Measurements from ENCODE around the gene MYO1E. TPM values are rescaled to one million over a fixed set of nuclear protein-coding genes. Genes with fewer than 3 reads are reported as not detected.

The MYO1E gene
- total and polyA plus RNA-seq, 2 of the 4 experiments (the other 2 are of a cell fraction), result 13.4 to 37.3 TPM

GRCh38 chr15:59322056-59322759 is 50.5 kb downstream of the MYO1E start:
- Histone ChIP-seq H3K4me2 (ENCODE audit: low read depth, low read length) (no peak overlapping the region), H4K8ac (ENCODE audit: low read depth in 2 of 2, low read length in 2 of 2) (no peak overlapping the region), H3K14ac (replicated peaks; ENCODE audit: low read depth, low read length) (no peak overlapping the region), H2AFZ (replicated peaks; ENCODE audit: low read length, poor library complexity) (no peak overlapping the region), H4K91ac (ENCODE audit: insufficient read depth, low read depth, low read length) (no peak overlapping the region), H2BK20ac (ENCODE audit: low read depth, low read length) (no peak overlapping the region), H2AK5ac (ENCODE audit: low read depth, low read length) (no peak overlapping the region), H3K4me1 (ENCODE audit: control insufficient read depth, insufficient read depth, low read length) (peaks cover 2% of the 10 kb centered on the region; the same call in 1 of the 2 replicates), H3K4ac (ENCODE audit: low read depth, low read length) (no peak overlapping the region), H4K5ac (ENCODE audit: low read depth, low read length) (no peak overlapping the region), H3K36me3 (ENCODE audit: control insufficient read depth, insufficient read depth, low read length) (no peaks in the 10 kb centered on the region; the same call in 1 of the 2 replicates), H3K27me3 (ENCODE audit: control insufficient read depth, insufficient read depth, low read length) (no peaks in the 10 kb centered on the region), H3K9me3 (ENCODE audit: control insufficient read depth, insufficient read depth, low read length) (no peaks in the 10 kb centered on the region), H2BK5ac (ENCODE audit: low read depth, low read length, poor library complexity, severe bottlenecking) (no peak overlapping the region), H3K18ac (ENCODE audit: low read depth, low read length) (no peak overlapping the region), H3K9me1 (ENCODE audit: insufficient read depth, low read length) (peaks cover 5% of the 10 kb centered on the region; the same call in 1 of the 2 replicates), H2AK9ac (replicated peaks; ENCODE audit: low read depth, low read length, poor library complexity) (no peak overlapping the region), H3K23ac (ENCODE audit: low read depth, low read length) (no peak overlapping the region), H3K79me1 (ENCODE audit: low read depth in 1 of 2, low read length in 2 of 2) (peaks cover 27 to 51% of the 10 kb centered on the region in 2 experiments), H2BK120ac (ENCODE audit: low read depth, low read length) (no peak overlapping the region), H3K27ac (ENCODE audit: insufficient read depth, low read length) (no peak overlapping the region), H4K20me1 (ENCODE audit: insufficient read depth, low read length) (peaks cover 14% of the 10 kb centered on the region; the same call in 1 of the 2 replicates), H2BK15ac (ENCODE audit: low read depth, low read length) (no peak overlapping the region), H3K9ac (ENCODE audit: low read depth, low read length) (no peak overlapping the region), H3K4me3 (ENCODE audit: insufficient read depth, low read depth, low read length) (no peak overlapping the region), H3K56ac (ENCODE audit: extremely low read depth, insufficient read depth, low read length) (no peak overlapping the region)
- in situ Hi-C loops (cut with MboI; ENCODE audit: low sequenced_read_pairs), result no loop called here
- ATAC-seq (ENCODE audit: low read depth) (no peak), DNase-seq (no peak)
- TF ChIP-seq MXI1 (IDR thresholded peaks at IDR 0.05; ENCODE audit: borderline replicate concordance, low read depth, low read length) (no peak), BHLHE40 (IDR thresholded peaks at IDR 0.05; ENCODE audit: low read depth, low read length) (no peak), NFE2L2 (IDR thresholded peaks at IDR 0.05; ENCODE audit: low read depth, low read length) (no peak), CHD1 (IDR thresholded peaks at IDR 0.05; ENCODE audit: low read depth, low read length) (no peak), FOS (IDR thresholded peaks at IDR 0.05; ENCODE audit: low read depth, low read length) (no peak), POLR2A (IDR thresholded peaks at IDR 0.05; ENCODE audit: low read depth, low read length) (no peak), RFX5 (IDR thresholded peaks at IDR 0.05; ENCODE audit: low read depth, low read length) (no peak), SMC3 (IDR thresholded peaks at IDR 0.05; ENCODE audit: low read depth, low read length) (no peak)
- no CpG with 5 or more reads among the region's 2 CpGs for WGBS, 2 experiments (ENCODE audit: extremely low coverage in 2 of 2, insufficient read length in 1 of 2)
- POLR2A ChIA-PET (ENCODE audit: unreplicated experiment), result no interaction called here
- BruUV-seq (replicated peaks), result no TSS peak
- CTCF ChIA-PET, result no interaction called here
- dilution Hi-C loops (cut with HindIII; ENCODE audit: low sequenced_read_pairs, unreplicated experiment), result no loop called here
- intact Hi-C loops (cut with micrococcal nuclease), result no loop called here

Measured in IMR-90 (cell line).